Glutamatergic neuron (in vitro differentiated cells): Measurements from ENCODE around the gene COL2A1. TPM values are rescaled to one million over a fixed set of nuclear protein-coding genes. Genes with fewer than 3 reads are reported as not detected.

Experiments
- DNase-seq: peaks from one replicate; pipeline ENCODE4 v3.0.0; 2022
- H3K27ac Mint-ChIP-seq: one replicate; pipeline ENCODE4 v1.8.0; 2020; ENCODE audit warnings: mild to moderate bottlenecking, mixed read lengths, inconsistent platforms; ENCODE audit not compliant: unreplicated experiment
- H3K27me3 Mint-ChIP-seq: one replicate; pipeline ENCODE4 v1.8.0; 2020; ENCODE audit warnings: mild to moderate bottlenecking, moderate library complexity, mixed read lengths, inconsistent platforms; ENCODE audit not compliant: unreplicated experiment
- H3K36me3 Mint-ChIP-seq: one replicate; pipeline ENCODE4 v1.8.0; 2020; ENCODE audit warnings: mild to moderate bottlenecking, mixed read lengths, inconsistent platforms; ENCODE audit not compliant: unreplicated experiment
- H3K4me1 Mint-ChIP-seq: one replicate; pipeline ENCODE4 v1.8.0; 2020; ENCODE audit warnings: mild to moderate bottlenecking, low read depth, mixed read lengths, inconsistent platforms; ENCODE audit not compliant: unreplicated experiment
- H3K4me3 Mint-ChIP-seq: one replicate; pipeline ENCODE4 v1.8.0; 2020; ENCODE audit warnings: mild to moderate bottlenecking, mixed read lengths, inconsistent platforms; ENCODE audit not compliant: unreplicated experiment
- H3K9me3 Mint-ChIP-seq: one replicate; pipeline ENCODE4 v1.8.0; 2020; ENCODE audit warnings: mild to moderate bottlenecking, moderate library complexity, mixed read lengths, inconsistent platforms; ENCODE audit not compliant: unreplicated experiment
- total RNA-seq: library from RNA; stranded (reverse); fragmentation: NEBNext Ultra II Directional; extraction: Animal tissue kit (Norgen Biotek cat#: 25700); gene quantifications from one replicate; pipeline ENCODE4 v1.2.1, GENCODE V29; 2021; ENCODE audit not compliant: unreplicated experiment
- TF ChIP-seq, protein P1 (sequence below): fragments of 200-600 bp; sonication (generic); IDR thresholded peaks from one replicate; pipeline ENCODE4 v1.5.0; 2021; ENCODE audit not compliant: partially characterized antibody, unreplicated experiment

The COL2A1 gene
- total RNA-seq, 1 donor from 2014 or later = 0.34 TPM

GRCh38 chr12:48045965-48046518, 41.8 kb upstream of the COL2A1 start:
- no peak overlapping the region for H3K4me3 Mint-ChIP-seq
- DNase-seq = no peak
- H3K27ac Mint-ChIP-seq = no peak overlapping the region
- H3K4me1 Mint-ChIP-seq = no peaks in the 10 kb centered on the region
- no peaks in the 10 kb centered on the region for H3K9me3 Mint-ChIP-seq
- TF ChIP-seq, protein P1, sequence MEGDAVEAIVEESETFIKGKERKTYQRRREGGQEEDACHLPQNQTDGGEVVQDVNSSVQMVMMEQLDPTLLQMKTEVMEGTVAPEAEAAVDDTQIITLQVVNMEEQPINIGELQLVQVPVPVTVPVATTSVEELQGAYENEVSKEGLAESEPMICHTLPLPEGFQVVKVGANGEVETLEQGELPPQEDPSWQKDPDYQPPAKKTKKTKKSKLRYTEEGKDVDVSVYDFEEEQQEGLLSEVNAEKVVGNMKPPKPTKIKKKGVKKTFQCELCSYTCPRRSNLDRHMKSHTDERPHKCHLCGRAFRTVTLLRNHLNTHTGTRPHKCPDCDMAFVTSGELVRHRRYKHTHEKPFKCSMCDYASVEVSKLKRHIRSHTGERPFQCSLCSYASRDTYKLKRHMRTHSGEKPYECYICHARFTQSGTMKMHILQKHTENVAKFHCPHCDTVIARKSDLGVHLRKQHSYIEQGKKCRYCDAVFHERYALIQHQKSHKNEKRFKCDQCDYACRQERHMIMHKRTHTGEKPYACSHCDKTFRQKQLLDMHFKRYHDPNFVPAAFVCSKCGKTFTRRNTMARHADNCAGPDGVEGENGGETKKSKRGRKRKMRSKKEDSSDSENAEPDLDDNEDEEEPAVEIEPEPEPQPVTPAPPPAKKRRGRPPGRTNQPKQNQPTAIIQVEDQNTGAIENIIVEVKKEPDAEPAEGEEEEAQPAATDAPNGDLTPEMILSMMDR = no peak
- H3K27me3 Mint-ChIP-seq = no peaks in the 10 kb centered on the region
- H3K36me3 Mint-ChIP-seq = no peaks in the 10 kb centered on the region

- H3K9me3 Mint-ChIP-seq = no peaks in the 10 kb centered on the region
- TF ChIP-seq, protein P1 = no peak
- no peak for DNase-seq
- no peak overlapping the region for H3K27ac Mint-ChIP-seq
- no peaks in the 10 kb centered on the region for H3K36me3 Mint-ChIP-seq
- no peaks in the 10 kb centered on the region for H3K27me3 Mint-ChIP-seq
- H3K4me3 Mint-ChIP-seq = no peak overlapping the region
- H3K4me1 Mint-ChIP-seq = no peaks in the 10 kb centered on the region
Observed at GRCh38 chr12:48045061-48045846, 41.0 kb upstream of the COL2A1 start.

GRCh38 chr12:48044396-48044795, 40.1 kb upstream of the COL2A1 start:
- Mint-ChIP-seq H3K9me3 (no peaks in the 10 kb centered on the region), H3K36me3 (no peaks in the 10 kb centered on the region), H3K4me1 (no peaks in the 10 kb centered on the region), H3K4me3 (no peak overlapping the region), H3K27me3 (no peaks in the 10 kb centered on the region), H3K27ac (no peak overlapping the region)
- TF ChIP-seq, protein P1 = no peak
- no peak for DNase-seq

DNA sequence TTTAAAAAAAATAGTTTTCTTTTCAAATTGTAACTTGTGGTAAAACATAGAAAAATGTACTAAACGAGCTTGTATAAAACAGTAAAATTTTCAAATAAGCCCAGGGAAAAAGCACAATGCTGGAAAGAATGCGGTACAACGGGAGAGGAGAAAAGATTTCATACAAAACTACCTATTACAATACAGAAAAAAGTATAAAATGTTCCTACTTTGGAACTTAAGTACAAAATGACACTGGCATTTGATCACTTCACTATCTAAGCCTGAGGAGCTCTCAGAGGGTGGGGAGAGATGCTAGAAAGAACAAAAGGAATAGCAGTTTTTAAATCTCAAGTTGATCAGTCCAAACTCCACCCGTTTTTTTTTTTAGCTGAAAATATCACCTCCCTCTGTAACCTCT, 39.5 kb upstream of the COL2A1 start:
- Mint-ChIP-seq H3K4me1 (no peaks in the 10 kb centered on the region), H3K27ac (no peak overlapping the region), H3K9me3 (no peaks in the 10 kb centered on the region), H3K36me3 (no peaks in the 10 kb centered on the region), H3K27me3 (no peaks in the 10 kb centered on the region), H3K4me3 (no peak overlapping the region)
- DNase-seq = no peak
- TF ChIP-seq, protein P1 = no peak
